Vagina (tissue), 2 donors: Measurements from ENCODE around the gene NPIPB8. TPM values are rescaled to one million over a fixed set of nuclear protein-coding genes. Genes with fewer than 3 reads are reported as not detected.
"Not testable (repeated sequence)": the region's sequence is repeated elsewhere in the genome, so short reads cannot be mapped to it uniquely, and the experiment has no call there.

ENCODE experiments used
- DNase-seq, 2 donors: peaks; one replicate each; pipeline ENCODE4 v3.0.0-alpha.2; 2017; ENCODE audit errors: extremely low spot score in 2 of 2
- H3K27ac ChIP-seq: fragments of 200-600 bp; sonication (generic); one replicate; pipeline ENCODE4 v1.5.1; 2019
- H3K27me3 ChIP-seq: fragments of 200-600 bp; sonication (generic); one replicate; pipeline ENCODE4 v1.5.1; 2019
- H3K36me3 ChIP-seq, 2 donors: fragments of 200-600 bp; sonication (generic); one replicate each; pipeline ENCODE4 v1.5.1; 2017 to 2019
- H3K4me1 ChIP-seq: fragments of 200-600 bp; sonication (generic); one replicate; pipeline ENCODE4 v1.5.1; 2019
- H3K4me3 ChIP-seq, 2 donors: fragments of 200-600 bp; sonication (generic); 1 replicate in 1 of 2; 2 replicates in 1 of 2; pipeline ENCODE4 v1.5.1; 2016 to 2019
- H3K9me3 ChIP-seq: fragments of 200-600 bp; sonication (generic); one replicate; pipeline ENCODE4 v1.5.1; 2019
- POLR2A ChIP-seq, 2 donors: fragments of 450-650 bp; IDR thresholded peaks; one replicate each; pipeline ENCODE4 v1.6.1; 2017; ENCODE audit warnings: antibody characterized with exemption in 2 of 2, mild to moderate bottlenecking in 2 of 2, moderate library complexity in 2 of 2
- POLR2AphosphoS5 ChIP-seq, 2 donors: sonication (generic); formaldehyde crosslinking; IDR thresholded peaks; one replicate each; pipeline ENCODE4 v1.9.0; 2017; ENCODE audit warnings: antibody characterized with exemption in 2 of 2, mild to moderate bottlenecking in 2 of 2, low read depth in 1 of 2; ENCODE audit not compliant: insufficient read depth in 1 of 2
- intact Hi-C: fragments of 100-400 bp; cut with DNase I; formaldehyde crosslinking; loops from one replicate; pipeline ENCODE4 v1.15.1; 2023
- total RNA-seq: library from RNA; depleted of rRNA; stranded (reverse); fragments of >200 nt; gene quantifications from one replicate; pipeline ENCODE4 v1.2.3, GENCODE V29; 2016
- TF ChIP-seq, protein P1 (sequence below), 3 experiments: fragments of 450-650 bp in 2 of 3; fragments of 200-600 bp in 1 of 3; sonication (generic) in 1 of 3; IDR thresholded peaks; one replicate each; pipeline ENCODE4 v1.5.1; 2017 to 2019; ENCODE audit warnings: antibody characterized with exemption in 3 of 3, mild to moderate bottlenecking in 2 of 3, moderate library complexity in 2 of 3

The NPIPB8 gene
- not detected for total RNA-seq

DNA sequence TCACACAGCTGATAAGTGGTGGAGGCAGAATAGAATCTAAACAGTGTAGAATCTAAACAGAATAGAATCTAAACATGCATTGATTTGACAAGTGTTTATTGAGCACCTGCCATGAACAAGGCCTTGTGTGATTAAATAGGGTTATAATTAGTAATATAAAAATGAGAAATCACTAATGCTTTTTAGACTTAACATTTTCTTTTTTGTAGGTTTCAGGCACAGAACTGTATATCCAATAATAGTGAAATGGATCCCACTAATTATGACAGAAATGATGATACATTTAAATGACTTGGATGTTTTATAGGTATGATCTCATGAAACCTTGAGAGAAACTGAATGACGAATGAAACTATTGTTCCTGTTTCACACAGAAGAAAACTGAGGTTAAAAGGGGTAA, at the start of gene NPIPB8:
Gene NPIPB8, plus strand, starts transcription at position 301 of the 400 bp plus-strand sequence. CDS start 296 bp downstream, outside the sequence.
- H3K4me1 ChIP-seq, DNase-seq, H3K27ac ChIP-seq, H3K36me3 ChIP-seq, H3K27me3 ChIP-seq, H3K9me3 ChIP-seq, H3K4me3 ChIP-seq, intact Hi-C loops: not testable (repeated sequence)

DNA sequence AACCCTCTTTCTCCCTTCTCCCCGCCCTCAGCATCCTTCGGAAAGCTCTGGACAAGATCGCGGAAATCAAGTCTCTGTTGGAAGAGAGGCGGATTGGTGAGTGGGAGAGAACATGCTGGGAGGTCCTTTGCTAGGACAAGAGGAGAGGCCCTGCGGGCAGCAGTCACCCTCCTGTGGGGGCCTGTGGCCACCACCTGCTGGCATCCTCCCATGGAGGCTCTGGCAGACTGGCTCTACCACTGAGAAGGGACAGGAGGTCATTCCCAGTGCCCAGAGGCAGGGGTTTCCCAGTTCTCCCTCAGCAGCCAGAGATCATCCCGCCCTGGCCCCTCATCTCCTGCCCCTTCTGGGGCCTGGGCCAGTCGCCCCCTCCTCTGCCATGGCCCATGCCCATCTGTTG, 48.8 kb upstream of the NPIPB8 start:
- intact Hi-C loops, result no loop called here
- no peaks in the 10 kb centered on the region for H3K4me1 ChIP-seq
- no peak overlapping the region for H3K4me3 ChIP-seq
- H3K9me3 ChIP-seq, result no peaks in the 10 kb centered on the region
- TF ChIP-seq POLR2AphosphoS5 (IDR thresholded peaks at IDR 0.05; ENCODE audit: insufficient read depth in 1 of 2, low read depth in 1 of 2), result no peak
- TF ChIP-seq, protein P1, sequence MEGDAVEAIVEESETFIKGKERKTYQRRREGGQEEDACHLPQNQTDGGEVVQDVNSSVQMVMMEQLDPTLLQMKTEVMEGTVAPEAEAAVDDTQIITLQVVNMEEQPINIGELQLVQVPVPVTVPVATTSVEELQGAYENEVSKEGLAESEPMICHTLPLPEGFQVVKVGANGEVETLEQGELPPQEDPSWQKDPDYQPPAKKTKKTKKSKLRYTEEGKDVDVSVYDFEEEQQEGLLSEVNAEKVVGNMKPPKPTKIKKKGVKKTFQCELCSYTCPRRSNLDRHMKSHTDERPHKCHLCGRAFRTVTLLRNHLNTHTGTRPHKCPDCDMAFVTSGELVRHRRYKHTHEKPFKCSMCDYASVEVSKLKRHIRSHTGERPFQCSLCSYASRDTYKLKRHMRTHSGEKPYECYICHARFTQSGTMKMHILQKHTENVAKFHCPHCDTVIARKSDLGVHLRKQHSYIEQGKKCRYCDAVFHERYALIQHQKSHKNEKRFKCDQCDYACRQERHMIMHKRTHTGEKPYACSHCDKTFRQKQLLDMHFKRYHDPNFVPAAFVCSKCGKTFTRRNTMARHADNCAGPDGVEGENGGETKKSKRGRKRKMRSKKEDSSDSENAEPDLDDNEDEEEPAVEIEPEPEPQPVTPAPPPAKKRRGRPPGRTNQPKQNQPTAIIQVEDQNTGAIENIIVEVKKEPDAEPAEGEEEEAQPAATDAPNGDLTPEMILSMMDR (IDR thresholded peaks at IDR 0.05), result no peak
- no peak for TF ChIP-seq POLR2A (IDR thresholded peaks at IDR 0.05)
- DNase-seq, result no peak
- peaks cover 0 to 58% of the 10 kb centered on the region in 2 donors for H3K36me3 ChIP-seq
- no peak overlapping the region for H3K27ac ChIP-seq
- H3K27me3 ChIP-seq, result no peaks in the 10 kb centered on the region

DNA sequence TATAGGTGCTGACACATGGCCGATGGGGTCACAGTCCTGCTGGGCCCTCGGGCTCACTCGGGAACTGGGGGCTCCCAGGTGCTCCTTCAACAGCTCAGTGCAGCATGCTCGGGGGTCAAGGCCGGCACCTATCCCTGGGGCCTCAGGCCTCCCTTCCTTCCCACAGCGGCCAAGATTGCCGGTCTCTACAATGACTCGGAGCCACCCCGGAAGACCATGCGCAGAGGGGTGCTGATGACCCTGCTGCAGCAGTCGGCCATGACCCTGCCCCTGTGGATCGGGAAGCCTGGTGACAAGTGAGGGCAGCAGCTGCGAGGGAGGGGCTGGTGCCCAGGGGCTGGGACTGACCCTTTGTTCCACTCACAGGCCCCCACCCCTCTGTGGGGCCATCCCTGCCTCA, 47.9 kb upstream of the NPIPB8 start:
- Histone ChIP-seq H3K9me3 (no peaks in the 10 kb centered on the region), H3K27me3 (no peaks in the 10 kb centered on the region), H3K36me3 (peaks cover 0 to 53% of the 10 kb centered on the region in 2 donors), H3K4me3 (no peak overlapping the region), H3K4me1 (no peaks in the 10 kb centered on the region), H3K27ac (no peak overlapping the region)
- DNase-seq, result no peak
- TF ChIP-seq POLR2AphosphoS5 (IDR thresholded peaks at IDR 0.05; ENCODE audit: insufficient read depth in 1 of 2, low read depth in 1 of 2), result no peak
- TF ChIP-seq POLR2A (IDR thresholded peaks at IDR 0.05), result no peak
- TF ChIP-seq, protein P1 (IDR thresholded peaks at IDR 0.05), result no peak
- intact Hi-C loops, result no loop called here

DNA sequence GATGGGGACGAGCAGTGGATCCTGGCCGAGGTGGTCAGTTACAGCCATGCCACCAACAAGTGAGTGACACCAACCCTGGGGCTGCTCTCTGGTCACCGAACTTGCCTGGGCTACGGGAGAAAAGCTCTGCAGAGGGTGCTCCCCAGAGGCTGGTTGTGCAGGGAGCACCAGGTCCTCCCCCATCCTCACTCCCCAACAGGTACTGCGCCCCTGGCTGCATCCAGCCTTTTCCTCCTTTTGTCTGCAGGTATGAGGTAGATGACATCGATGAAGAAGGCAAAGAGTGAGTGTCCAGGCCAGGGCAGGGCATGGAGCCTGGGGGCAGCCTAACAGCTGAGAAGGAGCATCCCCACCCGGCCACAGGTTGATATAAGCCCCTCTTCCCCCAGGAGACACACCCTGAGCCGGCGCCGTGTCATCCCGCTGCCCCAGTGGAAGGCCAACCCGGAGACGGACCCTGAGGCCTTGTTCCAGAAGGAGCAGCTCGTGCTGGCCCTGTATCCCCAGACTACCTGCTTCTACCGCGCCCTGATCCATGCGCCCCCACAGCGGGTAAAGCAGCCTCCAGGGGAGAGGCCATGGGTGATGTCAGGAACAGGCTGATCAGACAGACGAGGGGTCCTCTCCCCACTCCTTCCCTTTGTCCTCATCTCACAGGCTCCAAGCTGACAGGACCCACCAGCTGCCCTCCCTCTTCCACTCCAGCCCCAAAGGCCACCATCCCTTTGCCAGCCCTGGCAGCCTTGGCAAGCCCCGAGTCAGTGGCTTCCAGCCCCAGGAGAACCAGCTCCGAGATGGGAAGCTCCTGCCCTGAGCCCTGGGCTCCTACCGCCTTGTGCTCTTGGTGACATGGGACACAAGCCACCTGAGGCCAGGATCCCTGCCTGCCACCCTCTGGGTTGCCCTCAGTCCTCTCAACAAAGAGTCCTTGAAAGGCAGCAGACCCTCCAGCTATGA, 47.2 kb upstream of the NPIPB8 start:
- intact Hi-C loops, result no loop called here
- H3K36me3 ChIP-seq, result peaks cover 0 to 46% of the 10 kb centered on the region in 2 donors

DNA sequence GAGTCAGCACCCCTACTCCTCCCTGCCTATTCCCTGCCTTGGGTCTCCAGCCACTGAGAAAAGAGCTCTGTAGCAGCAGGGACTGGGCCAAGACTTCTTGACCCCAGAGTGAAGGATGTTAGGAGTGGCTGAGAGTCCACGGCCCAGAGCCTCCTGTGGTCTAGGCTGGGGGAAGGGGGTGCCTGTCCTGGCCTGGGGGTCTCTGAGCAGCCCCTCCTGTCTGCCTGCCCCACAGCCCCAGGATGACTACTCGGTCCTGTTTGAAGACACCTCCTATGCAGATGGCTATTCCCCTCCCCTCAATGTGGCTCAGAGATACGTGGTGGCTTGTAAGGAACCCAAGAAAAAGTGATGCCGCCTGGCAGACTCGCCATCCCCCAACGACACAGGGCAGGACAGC, 46.5 kb upstream of the NPIPB8 start:
- no peak for TF ChIP-seq POLR2A (IDR thresholded peaks at IDR 0.05)
- TF ChIP-seq, protein P1 (IDR thresholded peaks at IDR 0.05), result no peak
- TF ChIP-seq POLR2AphosphoS5 (IDR thresholded peaks at IDR 0.05; ENCODE audit: insufficient read depth in 1 of 2, low read depth in 1 of 2), result no peak
- DNase-seq, result no peak
- no peaks in the 10 kb centered on the region for H3K4me1 ChIP-seq
- H3K27me3 ChIP-seq, result no peaks in the 10 kb centered on the region
- H3K27ac ChIP-seq, result no peak overlapping the region
- H3K4me3 ChIP-seq, result no peak overlapping the region
- no peaks in the 10 kb centered on the region for H3K9me3 ChIP-seq
- peaks cover 0 to 40% of the 10 kb centered on the region in 2 donors for H3K36me3 ChIP-seq
- intact Hi-C loops, result no loop called here

More for the DNA sequence above, 47.2 kb upstream of the NPIPB8 start:
- no peaks in the 10 kb centered on the region for H3K27me3 ChIP-seq
- H3K27ac ChIP-seq, result no peak overlapping the region
- no peak for TF ChIP-seq POLR2AphosphoS5 (IDR thresholded peaks at IDR 0.05; ENCODE audit: insufficient read depth in 1 of 2, low read depth in 1 of 2)
- TF ChIP-seq POLR2A (IDR thresholded peaks at IDR 0.05), result no peak
- TF ChIP-seq, protein P1 (IDR thresholded peaks at IDR 0.05), result no peak
- no peaks in the 10 kb centered on the region for H3K9me3 ChIP-seq
- DNase-seq, result no peak
- no peaks in the 10 kb centered on the region for H3K4me1 ChIP-seq
- H3K4me3 ChIP-seq, result no peak overlapping the region
